IMR-90 (cell line): ENCODE measurements around the gene TGOLN2. TPM values are rescaled to one million over a fixed set of nuclear protein-coding genes. Genes with fewer than 3 reads are reported as not detected.

Experiments used
- ATAC-seq: fragments of 200-7000 bp; cut with Tn5 transposase; 2 replicates; pipeline ENCODE4 v1.9.1; 2020; ENCODE audit warnings: low read depth, mild to moderate bottlenecking, moderate library complexity
- BruUV-seq: library from RNA; stranded (reverse); fragments of 400-500 nt; replicated peaks from 2 replicates; lab custom pipeline; 2021; lab: Mats Ljungman, UMichigan
- CTCF ChIA-PET: fragments of 300-600 bp; formaldehyde crosslinking; extraction: SDS; loops from one replicate; lab custom pipeline; 2021; ENCODE audit warnings: antibody characterized with exemption; lab: Yijun Ruan, JAX
- POLR2A ChIA-PET: fragments of 300-600 bp; sonication (Branson Sonifier 250); formaldehyde crosslinking; loops from one replicate; lab custom pipeline; 2022; ENCODE audit warnings: antibody characterized with exemption; ENCODE audit not compliant: unreplicated experiment; lab: Charles Lee
- DNase-seq: peaks from one replicate; pipeline ENCODE4 v3.0.0; 2013
- H2AFZ ChIP-seq: replicated peaks from 2 replicates; pipeline ENCODE3; 2013; ENCODE audit warnings: low read length, mild to moderate bottlenecking; ENCODE audit not compliant: poor library complexity
- H2AK5ac ChIP-seq: 2 replicates; pipeline ENCODE4 v1.6.1; 2013; ENCODE audit warnings: low read depth, low read length, inconsistent platforms
- H2AK9ac ChIP-seq: replicated peaks from 2 replicates; pipeline ENCODE3; 2013; ENCODE audit warnings: mild to moderate bottlenecking, low read depth, low read length, moderate library complexity; ENCODE audit not compliant: poor library complexity
- H2BK120ac ChIP-seq: 2 replicates; pipeline ENCODE4 v1.6.1; 2013; ENCODE audit warnings: low read depth, low read length, inconsistent platforms
- H2BK15ac ChIP-seq: 3 replicates; pipeline ENCODE4 v1.6.1; 2013; ENCODE audit warnings: low read depth, low read length, inconsistent platforms
- H2BK20ac ChIP-seq: 2 replicates; pipeline ENCODE4 v1.6.1; 2013; ENCODE audit warnings: low read depth, mild to moderate bottlenecking, inconsistent platforms, low read length, moderate library complexity
- H2BK5ac ChIP-seq: 2 replicates; pipeline ENCODE4 v1.6.1; 2013; ENCODE audit warnings: mild to moderate bottlenecking, low read depth, low read length, inconsistent platforms; ENCODE audit not compliant: poor library complexity, severe bottlenecking
- H3K14ac ChIP-seq: replicated peaks from 2 replicates; pipeline ENCODE4 v1.6.1; 2013; ENCODE audit warnings: low read depth, low read length, inconsistent platforms
- H3K18ac ChIP-seq: 2 replicates; pipeline ENCODE4 v1.6.1; 2013; ENCODE audit warnings: low read depth, low read length, control low read depth
- H3K23ac ChIP-seq: 2 replicates; pipeline ENCODE4 v1.6.1; 2013; ENCODE audit warnings: low read depth, low read length, inconsistent platforms
- H3K27ac ChIP-seq: 2 replicates; pipeline ENCODE4 v1.5.1; 2013; ENCODE audit warnings: mild to moderate bottlenecking, control low read depth, low read length; ENCODE audit not compliant: insufficient read depth
- H3K27me3 ChIP-seq: 2 replicates; pipeline ENCODE4 v1.6.1; 2013; ENCODE audit warnings: low read length; ENCODE audit not compliant: control insufficient read depth, insufficient read depth
- H3K36me3 ChIP-seq: 2 replicates; pipeline ENCODE4 v1.6.1; 2013; ENCODE audit warnings: low read length, mixed read lengths; ENCODE audit not compliant: control insufficient read depth, insufficient read depth
- H3K4ac ChIP-seq: 2 replicates; pipeline ENCODE4 v1.6.1; 2013; ENCODE audit warnings: low read depth, low read length, inconsistent platforms
- H3K4me1 ChIP-seq: 2 replicates; pipeline ENCODE4 v1.6.1; 2013; ENCODE audit warnings: low read length, mixed read lengths; ENCODE audit not compliant: control insufficient read depth, insufficient read depth
- H3K4me2 ChIP-seq: 2 replicates; pipeline ENCODE4 v1.6.1; 2013; ENCODE audit warnings: low read depth, mild to moderate bottlenecking, control low read depth, low read length, moderate library complexity
- H3K4me3 ChIP-seq: 2 replicates; pipeline ENCODE4 v1.5.1; 2013; ENCODE audit warnings: low read depth, mild to moderate bottlenecking, control low read depth, low read length, moderate library complexity; ENCODE audit not compliant: insufficient read depth
- H3K56ac ChIP-seq: 2 replicates; pipeline ENCODE4 v1.6.1; 2013; ENCODE audit warnings: low read length, inconsistent platforms; ENCODE audit not compliant: insufficient read depth; ENCODE audit errors: extremely low read depth
- H3K79me1 ChIP-seq, 2 experiments: 2 replicates each; pipeline ENCODE4 v1.6.1; 2013; ENCODE audit warnings: low read length in 2 of 2, inconsistent platforms in 1 of 2, low read depth in 1 of 2
- H3K9ac ChIP-seq: 2 replicates; pipeline ENCODE4 v1.6.1; 2013; ENCODE audit warnings: low read depth, low read length, control low read depth
- H3K9me1 ChIP-seq: 2 replicates; pipeline ENCODE4 v1.6.1; 2013; ENCODE audit warnings: low read length, inconsistent platforms; ENCODE audit not compliant: insufficient read depth
- H3K9me3 ChIP-seq: 2 replicates; pipeline ENCODE4 v1.6.1; 2013; ENCODE audit warnings: low read length; ENCODE audit not compliant: control insufficient read depth, insufficient read depth
- H4K20me1 ChIP-seq: 2 replicates; pipeline ENCODE4 v1.6.1; 2013; ENCODE audit warnings: low read length, inconsistent platforms; ENCODE audit not compliant: insufficient read depth
- H4K5ac ChIP-seq: 2 replicates; pipeline ENCODE4 v1.6.1; 2013; ENCODE audit warnings: mild to moderate bottlenecking, low read depth, low read length, control low read depth
- H4K8ac ChIP-seq, 2 experiments: 2 replicates each; pipeline ENCODE4 v1.6.1; 2013; ENCODE audit warnings: low read depth in 2 of 2, low read length in 2 of 2, control low read depth in 1 of 2, inconsistent platforms in 1 of 2
- H4K91ac ChIP-seq: 2 replicates; pipeline ENCODE4 v1.6.1; 2013; ENCODE audit warnings: low read depth, low read length, inconsistent platforms; ENCODE audit not compliant: insufficient read depth
- BHLHE40 ChIP-seq: fragments of 150-350 bp; IDR thresholded peaks from 2 replicates; pipeline ENCODE4 v1.6.1; 2016; ENCODE audit warnings: mild to moderate bottlenecking, low read depth, low read length
- CEBPB ChIP-seq: IDR thresholded peaks from 2 replicates; pipeline ENCODE4 v1.6.1; 2012; ENCODE audit warnings: low read depth, low read length, improper control_type of control experiment
- CHD1 ChIP-seq: IDR thresholded peaks from 2 replicates; pipeline ENCODE4 v1.6.1; 2012; ENCODE audit warnings: low read depth, low read length, improper control_type of control experiment
- ELK1 ChIP-seq: fragments of 150-350 bp; IDR thresholded peaks from 2 replicates; pipeline ENCODE4 v1.6.1; 2016; ENCODE audit warnings: low read depth, mild to moderate bottlenecking, low read length, moderate library complexity, borderline replicate concordance
- FOS ChIP-seq: fragments of 150-350 bp; IDR thresholded peaks from 2 replicates; pipeline ENCODE4 v1.6.1; 2016; ENCODE audit warnings: low read depth, low read length
- MAFK ChIP-seq: IDR thresholded peaks from 2 replicates; pipeline ENCODE4 v1.6.1; 2012; ENCODE audit warnings: low read depth, low read length, improper control_type of control experiment
- MAZ ChIP-seq: IDR thresholded peaks from 2 replicates; pipeline ENCODE4 v1.6.1; 2012; ENCODE audit warnings: low read depth, mild to moderate bottlenecking, low read length, improper control_type of control experiment, moderate library complexity, borderline replicate concordance
- POLR2A ChIP-seq: IDR thresholded peaks from 2 replicates; pipeline ENCODE4 v1.6.1; 2012; ENCODE audit warnings: mild to moderate bottlenecking, low read depth, low read length
- SMC3 ChIP-seq: fragments of 150-350 bp; IDR thresholded peaks from 2 replicates; pipeline ENCODE4 v1.6.1; 2016; ENCODE audit warnings: low read depth, mild to moderate bottlenecking, antibody characterized with exemption, low read length, moderate library complexity
- WGBS, 2 experiments: methylation state at CpG; one replicate each; pipeline versions ENCODE4 v1.1.5 to v1.1.7; 2013; ENCODE audit warnings: missing lambda C conversion rate in 2 of 2; ENCODE audit not compliant: insufficient read length in 1 of 2; ENCODE audit errors: extremely low coverage in 2 of 2; 5-methylcytosine and 5-hydroxymethylcytosine counted together
- dilution Hi-C: fragments of 300-500 bp; cut with HindIII; formaldehyde crosslinking; loops from one replicate; pipeline ENCODE4 v1.14.3; 2018; ENCODE audit warnings: low sequenced_read_pairs; ENCODE audit not compliant: unreplicated experiment
- in situ Hi-C: fragments of 300-500 bp; cut with MboI; formaldehyde crosslinking; loops from 3 replicates; pipeline ENCODE4 v1.14.3; 2019; ENCODE audit warnings: low sequenced_read_pairs, inconsistent platforms, mixed read lengths
- intact Hi-C: fragments of 100-400 bp; cut with micrococcal nuclease; formaldehyde crosslinking; loops from 2 replicates; pipeline ENCODE4 v1.10.0; 2022
- polyA plus RNA-seq, 3 experiments: library from polyadenylated mRNA; depleted of rRNA; stranded (reverse); fragments of >200 nt; gene quantifications; 2 replicates each; pipeline ENCODE4 v1.2.3, GENCODE V29; 2012; ENCODE audit warnings: low replicate concordance in 1 of 3
- total RNA-seq: library from RNA; depleted of rRNA; stranded (reverse); fragments of >200 nt; gene quantifications from 2 replicates; pipeline ENCODE4 v1.2.3, GENCODE V29; 2012
- TF ChIP-seq, protein P1 (sequence below): conservative IDR thresholded peaks from 2 replicates; pipeline ENCODE4 v1.5.1; 2012; ENCODE audit warnings: mild to moderate bottlenecking, low read depth, low read length, improper control_type of control experiment

Gene TGOLN2
- total and polyA plus RNA-seq, 2 of the 4 experiments (the other 2 are of a cell fraction): 57.7 to 92.3 TPM

- Histone ChIP-seq H2AK9ac (no peak overlapping the region), H3K79me1 (peaks cover 0 to 60% of the 10 kb centered on the region in 2 experiments; a peak in 3 of 4 replicates), H4K8ac (no peak overlapping the region), H3K4ac (no peak overlapping the region), H2BK15ac (no peak overlapping the region), H3K27ac (no peak overlapping the region), H3K4me2 (no peak overlapping the region), H4K20me1 (peaks cover 9% of the 10 kb centered on the region), H2BK120ac (no peak overlapping the region), H3K9me3 (no peaks in the 10 kb centered on the region), H3K4me1 (peaks cover 25% of the 10 kb centered on the region), H2AK5ac (no peak overlapping the region), H2BK5ac (no peak overlapping the region), H3K4me3 (no peak overlapping the region), H3K18ac (no peak overlapping the region), H4K5ac (no peak overlapping the region), H3K23ac (no peak overlapping the region), H4K91ac (no peak overlapping the region), H2AFZ (no peak overlapping the region), H3K27me3 (no peaks in the 10 kb centered on the region), H3K36me3 (no peaks in the 10 kb centered on the region), H2BK20ac (no peak overlapping the region), H3K56ac (no peak overlapping the region), H3K9me1 (peaks cover 20% of the 10 kb centered on the region), H3K14ac (no peak overlapping the region), H3K9ac (no peak overlapping the region)
- no TSS peak for BruUV-seq
- WGBS, 2 experiments: no CpG with 5 or more reads among the region's 6 CpGs
- ATAC-seq (no peak), DNase-seq (no peak)
- intact Hi-C loops: no loop called here
- dilution Hi-C loops: no loop called here
- POLR2A ChIA-PET: no interaction called here
- in situ Hi-C loops: no loop called here
- no peak for TF ChIP-seq MAZ
- TF ChIP-seq, protein P1, sequence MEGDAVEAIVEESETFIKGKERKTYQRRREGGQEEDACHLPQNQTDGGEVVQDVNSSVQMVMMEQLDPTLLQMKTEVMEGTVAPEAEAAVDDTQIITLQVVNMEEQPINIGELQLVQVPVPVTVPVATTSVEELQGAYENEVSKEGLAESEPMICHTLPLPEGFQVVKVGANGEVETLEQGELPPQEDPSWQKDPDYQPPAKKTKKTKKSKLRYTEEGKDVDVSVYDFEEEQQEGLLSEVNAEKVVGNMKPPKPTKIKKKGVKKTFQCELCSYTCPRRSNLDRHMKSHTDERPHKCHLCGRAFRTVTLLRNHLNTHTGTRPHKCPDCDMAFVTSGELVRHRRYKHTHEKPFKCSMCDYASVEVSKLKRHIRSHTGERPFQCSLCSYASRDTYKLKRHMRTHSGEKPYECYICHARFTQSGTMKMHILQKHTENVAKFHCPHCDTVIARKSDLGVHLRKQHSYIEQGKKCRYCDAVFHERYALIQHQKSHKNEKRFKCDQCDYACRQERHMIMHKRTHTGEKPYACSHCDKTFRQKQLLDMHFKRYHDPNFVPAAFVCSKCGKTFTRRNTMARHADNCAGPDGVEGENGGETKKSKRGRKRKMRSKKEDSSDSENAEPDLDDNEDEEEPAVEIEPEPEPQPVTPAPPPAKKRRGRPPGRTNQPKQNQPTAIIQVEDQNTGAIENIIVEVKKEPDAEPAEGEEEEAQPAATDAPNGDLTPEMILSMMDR: no peak
- TF ChIP-seq CEBPB: no peak
- TF ChIP-seq MAFK: no peak
- TF ChIP-seq CHD1: no peak
- no peak for TF ChIP-seq SMC3
- no peak for TF ChIP-seq BHLHE40
- TF ChIP-seq ELK1: no peak
- no peak for TF ChIP-seq POLR2A
- TF ChIP-seq FOS: no peak
- CTCF ChIA-PET: interaction anchor here (0.6 to 0.8 kb wide), 3 partner anchors 13 to 19 kb away, joined by 3 to 5 read pairs (median 3); no protein-coding TSS in a partner anchor
These were observed 55.4 kb downstream of the TGOLN2 start for GRCh38 chr2:85272357-85272756.
